Suprapubic skin (tissue), 4 donors: Measurements from ENCODE around the gene SF3A2.

Source experiments
- EP300 ChIP-seq: sonication (generic); formaldehyde crosslinking; IDR thresholded peaks from one replicate; pipeline ENCODE4 v1.6.1; 2017; ENCODE audit warnings: antibody characterized with exemption
- POLR2AphosphoS5 ChIP-seq, 3 donors: sonication (generic); formaldehyde crosslinking; IDR thresholded peaks; one replicate each; pipeline ENCODE4 v1.6.1; 2017; ENCODE audit warnings: antibody characterized with exemption in 3 of 3
- TF ChIP-seq, protein P1 (sequence below), 2 donors: fragments of 200-600 bp in 1 of 2; fragments of 450-650 bp in 1 of 2; sonication (generic) in 1 of 2; IDR thresholded peaks; one replicate each; pipeline ENCODE4 v1.5.1; 2016 to 2019; ENCODE audit warnings: antibody characterized with exemption in 2 of 2, mild to moderate bottlenecking in 1 of 2, moderate library complexity in 1 of 2

DNA sequence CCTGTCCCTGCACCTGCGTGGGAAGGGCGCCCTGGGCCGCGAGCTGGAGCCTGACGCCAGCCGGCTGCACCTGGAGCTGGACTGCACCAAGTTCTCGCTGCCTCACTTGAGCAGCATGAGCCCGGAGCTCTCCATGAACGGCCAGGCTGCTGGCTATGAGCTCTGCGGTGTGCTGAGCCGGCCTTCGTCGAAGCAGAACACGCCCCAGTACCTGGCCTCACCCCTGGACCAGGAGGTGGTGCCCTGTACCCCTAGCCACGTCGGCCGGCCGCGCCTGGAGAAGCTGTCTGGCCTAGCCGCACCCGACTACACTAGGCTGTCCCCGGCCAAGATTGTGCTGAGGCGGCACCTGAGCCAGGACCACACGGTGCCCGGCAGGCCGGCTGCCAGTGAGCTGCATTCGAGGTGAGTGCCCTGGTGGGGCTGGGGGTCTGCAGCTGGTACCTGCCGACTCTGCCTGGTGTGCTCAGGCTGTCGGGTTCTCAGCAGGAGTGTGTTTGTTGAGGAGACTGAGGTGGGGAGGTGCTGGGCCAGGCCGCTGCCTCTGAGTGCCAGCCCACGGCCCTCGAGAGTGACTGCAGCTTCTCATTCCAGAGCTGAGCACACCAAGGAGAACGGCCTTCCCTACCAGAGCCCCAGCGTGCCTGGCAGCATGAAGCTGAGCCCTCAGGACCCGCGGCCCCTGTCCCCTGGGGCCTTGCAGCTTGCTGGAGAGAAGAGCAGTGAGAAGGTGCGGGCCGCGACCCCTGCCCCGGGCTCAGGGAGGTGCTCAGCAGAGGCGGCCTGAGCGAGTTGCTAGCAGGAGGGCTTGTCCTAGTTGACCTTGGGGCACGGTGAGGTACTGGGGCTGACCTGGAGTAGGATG is 20.0 kb upstream of the SF3A2 start:
- TF ChIP-seq, protein P1, sequence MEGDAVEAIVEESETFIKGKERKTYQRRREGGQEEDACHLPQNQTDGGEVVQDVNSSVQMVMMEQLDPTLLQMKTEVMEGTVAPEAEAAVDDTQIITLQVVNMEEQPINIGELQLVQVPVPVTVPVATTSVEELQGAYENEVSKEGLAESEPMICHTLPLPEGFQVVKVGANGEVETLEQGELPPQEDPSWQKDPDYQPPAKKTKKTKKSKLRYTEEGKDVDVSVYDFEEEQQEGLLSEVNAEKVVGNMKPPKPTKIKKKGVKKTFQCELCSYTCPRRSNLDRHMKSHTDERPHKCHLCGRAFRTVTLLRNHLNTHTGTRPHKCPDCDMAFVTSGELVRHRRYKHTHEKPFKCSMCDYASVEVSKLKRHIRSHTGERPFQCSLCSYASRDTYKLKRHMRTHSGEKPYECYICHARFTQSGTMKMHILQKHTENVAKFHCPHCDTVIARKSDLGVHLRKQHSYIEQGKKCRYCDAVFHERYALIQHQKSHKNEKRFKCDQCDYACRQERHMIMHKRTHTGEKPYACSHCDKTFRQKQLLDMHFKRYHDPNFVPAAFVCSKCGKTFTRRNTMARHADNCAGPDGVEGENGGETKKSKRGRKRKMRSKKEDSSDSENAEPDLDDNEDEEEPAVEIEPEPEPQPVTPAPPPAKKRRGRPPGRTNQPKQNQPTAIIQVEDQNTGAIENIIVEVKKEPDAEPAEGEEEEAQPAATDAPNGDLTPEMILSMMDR (IDR thresholded peaks at IDR 0.05), result no peak
- no peak for TF ChIP-seq EP300
- no peak for TF ChIP-seq POLR2AphosphoS5 (IDR thresholded peaks at IDR 0.05)
